GM12875 (cell line): ENCODE measurements around the gene GALNT18.

Experiments
- H3K4me3 ChIP-seq: one replicate; pipeline ENCODE4 v1.5.1; 2011; ENCODE audit warnings: low read depth, low read length, control low read depth
- CTCF ChIP-seq: IDR thresholded peaks from 2 replicates; pipeline ENCODE4 v1.5.1; 2011; ENCODE audit warnings: low read depth, mild to moderate bottlenecking, control low read depth, inconsistent platforms, low read length, moderate library complexity, borderline replicate concordance; ENCODE audit not compliant: insufficient read depth

GALNT18 gene

GRCh38 chr11:11293798-11294550 lies 327.8 kb downstream of the GALNT18 start:
- TF ChIP-seq CTCF = no peak
- no peak overlapping the region for H3K4me3 ChIP-seq

- no peak for TF ChIP-seq CTCF
- no peak overlapping the region for H3K4me3 ChIP-seq
These were observed 329.0 kb downstream of the GALNT18 start for GRCh38 chr11:11292839-11293238.

- no peak overlapping the region for H3K4me3 ChIP-seq
- TF ChIP-seq CTCF = no peak
These were observed 330.5 kb downstream of the GALNT18 start for GRCh38 chr11:11291041-11292015.

- no peak overlapping the region for H3K4me3 ChIP-seq
- no peak for TF ChIP-seq CTCF
These were observed 331.5 kb downstream of the GALNT18 start for GRCh38 chr11:11290354-11290753.

- TF ChIP-seq CTCF = no peak
- no peak overlapping the region for H3K4me3 ChIP-seq
These were observed 332.1 kb downstream of the GALNT18 start for GRCh38 chr11:11289669-11290068.

- H3K4me3 ChIP-seq = no peak overlapping the region
- no peak for TF ChIP-seq CTCF
These were observed 332.7 kb downstream of the GALNT18 start for GRCh38 chr11:11288972-11289616.
